ENCODE results near the gene TNFRSF19.

GRCh38 chr13:23584275-23584674, 14.1 kb downstream of the TNFRSF19 start:
- no peak for TF ChIP-seq CTCF (conservative IDR thresholded peaks at IDR 0.05)
- TF ChIP-seq EZH2 (IDR thresholded peaks at IDR 0.05; ENCODE audit: low read depth), result no peak

All from PC-9 (cell line).